GM18861 (cell line): ENCODE results near the gene SGPL1.
"Not testable (repeated sequence)": the region's sequence is repeated elsewhere in the genome, so short reads cannot be mapped to it uniquely, and the experiment has no call there.

Experiments
- ATAC-seq: cut with Tn5 transposase; IDR thresholded peaks from one replicate; pipeline ENCODE4 v1.9.1; 2021; ENCODE audit not compliant: unreplicated experiment

The SGPL1 gene

GRCh38 chr10:70837660-70838059, 21.9 kb downstream of the SGPL1 start:
- no peak for ATAC-seq

GRCh38 chr10:70838270-70838805, 22.6 kb downstream of the SGPL1 start:
- no peak for ATAC-seq

- ATAC-seq: no peak
These were observed 25.1 kb downstream of the SGPL1 start for GRCh38 chr10:70840836-70841235.

GRCh38 chr10:70843333-70843732, 27.6 kb downstream of the SGPL1 start:
- ATAC-seq: no peak

GRCh38 chr10:70843776-70844489, 28.2 kb downstream of the SGPL1 start:
- ATAC-seq: no peak

- no peak for ATAC-seq
These were observed 29.5 kb downstream of the SGPL1 start for GRCh38 chr10:70845256-70845655.

GRCh38 chr10:70845816-70846215, 30.1 kb downstream of the SGPL1 start:
- ATAC-seq: no peak

GRCh38 chr10:70846795-70847194, 31.0 kb downstream of the SGPL1 start:
- ATAC-seq: no peak

- ATAC-seq: no peak
These were observed 32.1 kb downstream of the SGPL1 start for GRCh38 chr10:70847659-70848360.

- ATAC-seq: no peak
These were observed 33.9 kb downstream of the SGPL1 start for GRCh38 chr10:70849582-70850016.

GRCh38 chr10:70850097-70850496, 34.3 kb downstream of the SGPL1 start:
- no peak for ATAC-seq

- ATAC-seq: no peak
These were observed 36.1 kb downstream of the SGPL1 start for GRCh38 chr10:70851597-70852475.

- ATAC-seq: no peak
These were observed 37.3 kb downstream of the SGPL1 start for GRCh38 chr10:70853038-70853437.

- no peak for ATAC-seq
These were observed 37.7 kb downstream of the SGPL1 start for GRCh38 chr10:70853457-70853856.

GRCh38 chr10:70856454-70856853, 40.7 kb downstream of the SGPL1 start:
- ATAC-seq: no peak

GRCh38 chr10:70858759-70859158, 43.0 kb downstream of the SGPL1 start:
- no peak for ATAC-seq

GRCh38 chr10:70861495-70862197, 45.9 kb downstream of the SGPL1 start:
- ATAC-seq: not testable (repeated sequence)

- no peak for ATAC-seq
These were observed 47.9 kb downstream of the SGPL1 start for GRCh38 chr10:70863470-70864160.

- ATAC-seq: no peak
These were observed 49.2 kb downstream of the SGPL1 start for GRCh38 chr10:70864935-70865334.

GRCh38 chr10:70866424-70866823, 50.7 kb downstream of the SGPL1 start:
- ATAC-seq: no peak
